Omental fat pad (tissue), 4 donors: ENCODE data around the gene TRNAU1AP. TPM values are rescaled to one million over a fixed set of nuclear protein-coding genes. Genes with fewer than 3 reads are reported as not detected.
"Not testable (repeated sequence)": the region's sequence is repeated elsewhere in the genome, so short reads cannot be mapped to it uniquely, and the experiment has no call there.

Experiments
- ATAC-seq: fragments of 150-250 bp; one replicate; pipeline ENCODE4 v1.9.1; 2016; ENCODE audit warnings: mild to moderate bottlenecking, moderate library complexity; ENCODE audit not compliant: low FRiP score
- DNase-seq: peaks from one replicate; pipeline ENCODE4 v3.0.0-alpha.2; 2019; ENCODE audit warnings: low spot score
- CTCF ChIP-seq, 3 donors: fragments of 450-650 bp; IDR thresholded peaks; one replicate each; pipeline ENCODE4 v1.5.1; 2016 to 2017; ENCODE audit warnings: antibody characterized with exemption in 3 of 3, mild to moderate bottlenecking in 3 of 3, moderate library complexity in 2 of 3
- total RNA-seq, 4 donors: library from RNA; depleted of rRNA; stranded (reverse); fragments of >200 nt; gene quantifications; one replicate each; pipeline ENCODE4 v1.1.0, GENCODE V29; 2016

The TRNAU1AP gene
- total RNA-seq, 4 donors from 2014 or later, result 14.8 to 26.8 (median 21.9) TPM

DNA sequence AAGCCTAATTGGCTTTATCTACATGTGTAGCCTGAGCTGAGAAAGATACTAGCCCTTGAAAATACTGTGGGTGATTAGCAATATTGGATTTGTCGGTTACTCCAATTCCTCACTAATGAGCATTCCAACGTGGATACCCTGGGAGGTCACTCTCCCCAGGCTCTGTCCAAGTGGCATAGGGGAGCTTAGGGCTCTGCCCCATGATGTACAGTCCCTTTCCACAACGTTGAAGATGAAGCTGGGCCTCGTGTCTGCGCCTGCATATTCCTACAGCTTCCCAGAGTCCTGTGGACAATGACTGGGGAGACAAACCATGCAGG lies 44.5 kb upstream of the TRNAU1AP start:
- no peak for ATAC-seq
- no peak for TF ChIP-seq CTCF (IDR thresholded peaks at IDR 0.05)
- DNase-seq, result no peak

- no peak for ATAC-seq
- no peak for TF ChIP-seq CTCF (IDR thresholded peaks at IDR 0.05)
- DNase-seq, result no peak
Measured at GRCh38 chr1:28509705-28510272, 43.1 kb upstream of the TRNAU1AP start.

DNA sequence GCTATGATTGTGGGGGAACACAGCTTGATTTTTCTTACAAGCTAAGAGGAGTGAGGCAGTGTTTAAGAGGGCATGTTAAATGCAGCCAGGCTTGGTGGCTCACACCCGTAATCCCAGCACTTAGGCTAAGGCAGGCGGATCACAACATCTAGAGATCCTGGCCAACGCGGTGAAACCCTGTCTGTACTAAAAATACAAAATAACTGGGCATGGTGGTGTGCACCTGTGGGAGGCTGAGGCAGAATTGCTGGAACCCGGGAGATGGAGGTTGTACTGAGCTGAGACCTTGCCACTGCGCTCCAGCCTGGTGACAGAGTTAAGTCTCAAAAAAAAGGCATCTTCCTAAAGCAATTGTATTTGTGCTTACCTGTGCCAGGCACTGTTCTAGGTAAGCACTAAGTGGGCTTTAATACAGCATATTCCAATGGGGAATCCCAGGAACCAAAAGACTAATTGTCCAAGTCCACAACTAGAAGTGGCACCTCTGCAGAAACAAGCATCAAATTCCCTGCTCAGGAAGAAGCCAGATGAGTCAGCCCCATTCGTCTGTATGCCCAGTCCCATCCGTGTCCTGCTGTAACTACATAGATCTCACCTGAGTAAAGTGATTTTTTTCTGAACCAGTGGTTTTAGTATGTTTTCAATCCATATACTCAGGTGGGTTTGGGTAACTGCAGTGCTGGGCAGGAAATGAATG lies 42.5 kb upstream of the TRNAU1AP start:
- DNase-seq (no peak), ATAC-seq (no peak)
- TF ChIP-seq CTCF (IDR thresholded peaks at IDR 0.05), result no peak

GRCh38 chr1:28510970-28511440 lies 41.9 kb upstream of the TRNAU1AP start:
- DNase-seq, result no peak
- TF ChIP-seq CTCF (IDR thresholded peaks at IDR 0.05), result no peak
- ATAC-seq, result no peak

- no peak for ATAC-seq
- TF ChIP-seq CTCF (IDR thresholded peaks at IDR 0.05), result no peak
- no peak for DNase-seq
Measured at GRCh38 chr1:28512058-28512611, 40.8 kb upstream of the TRNAU1AP start.

GRCh38 chr1:28514445-28514933 lies 38.4 kb upstream of the TRNAU1AP start:
- not testable (repeated sequence) for ATAC-seq, DNase-seq

- DNase-seq (no peak), ATAC-seq (no peak)
- TF ChIP-seq CTCF (IDR thresholded peaks at IDR 0.05), result no peak
Measured at GRCh38 chr1:28516518-28516956, 36.3 kb upstream of the TRNAU1AP start.
